ENCODE measurements around the gene CD99L2.
A peak's percentile ranks its signal among the peaks of the same experiment; 100 is the strongest.
"Not testable (repeated sequence)": the region's sequence is repeated elsewhere in the genome, so short reads cannot be mapped to it uniquely, and the experiment has no call there.

The CD99L2 gene

DNA sequence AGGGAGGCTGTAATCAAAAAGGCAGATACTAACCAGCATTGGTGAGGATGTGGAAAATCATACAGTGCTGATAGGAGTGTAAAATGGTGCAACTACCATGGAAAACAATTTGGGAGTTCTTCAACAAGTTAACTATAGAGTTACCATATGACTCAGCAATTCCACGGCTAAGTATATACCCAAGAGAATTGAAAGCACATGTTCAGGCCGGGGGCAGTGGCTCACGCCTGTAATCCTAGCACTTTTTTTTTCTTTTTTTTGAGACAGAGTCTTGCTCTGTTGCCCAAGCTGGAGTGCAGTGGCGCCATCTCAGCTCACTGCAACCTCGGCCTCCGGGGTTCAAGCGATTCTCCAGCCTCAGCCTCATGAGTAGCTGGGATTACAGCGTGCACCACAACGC lies 15.0 kb upstream of the CD99L2 start:
- Mint-ChIP-seq H3K36me3 (ENCODE audit: insufficient read depth) (no peaks in the 10 kb centered on the region), H3K27ac (no peak overlapping the region), H3K9me3 (no peaks in the 10 kb centered on the region), H3K27me3 (peaks cover 0 to 10% of the 10 kb centered on the region in 2 donors), H3K4me1 (ENCODE audit: low read depth in 2 of 2) (no peaks in the 10 kb centered on the region), H3K4me3 (no peak overlapping the region)
- ATAC-seq (replicated peaks) (no peak), DNase-seq (no peak)

DNA sequence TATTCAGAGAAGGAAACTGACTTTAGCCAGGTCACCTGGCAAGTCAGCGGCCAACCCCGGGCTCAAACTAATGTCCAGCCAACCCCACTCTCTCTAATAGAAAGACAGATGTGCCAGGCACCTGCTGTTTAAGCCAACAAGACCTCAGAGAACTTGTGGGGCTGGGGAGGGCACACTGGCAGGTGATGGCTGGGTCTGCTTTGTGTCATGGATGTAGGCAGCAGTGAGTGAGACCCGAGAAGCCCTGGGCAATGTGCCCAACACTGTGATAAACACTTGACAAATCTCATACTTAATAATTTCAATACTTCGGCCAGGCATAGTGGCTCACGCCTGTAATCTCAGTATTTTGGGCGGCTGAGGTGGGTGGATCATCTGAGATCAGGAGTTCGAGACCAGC lies 9.0 kb upstream of the CD99L2 start:
- DNase-seq (no peak), ATAC-seq (replicated peaks) (no peak)
- H3K36me3 Mint-ChIP-seq (ENCODE audit: insufficient read depth): no peaks in the 10 kb centered on the region
- no peak overlapping the region for H3K4me3 Mint-ChIP-seq
- H3K4me1 Mint-ChIP-seq (ENCODE audit: low read depth in 2 of 2): no peaks in the 10 kb centered on the region
- H3K27me3 Mint-ChIP-seq: peaks cover 7 to 29% of the 10 kb centered on the region in 2 donors
- no peak overlapping the region for H3K27ac Mint-ChIP-seq
- H3K9me3 Mint-ChIP-seq: no peaks in the 10 kb centered on the region

DNA sequence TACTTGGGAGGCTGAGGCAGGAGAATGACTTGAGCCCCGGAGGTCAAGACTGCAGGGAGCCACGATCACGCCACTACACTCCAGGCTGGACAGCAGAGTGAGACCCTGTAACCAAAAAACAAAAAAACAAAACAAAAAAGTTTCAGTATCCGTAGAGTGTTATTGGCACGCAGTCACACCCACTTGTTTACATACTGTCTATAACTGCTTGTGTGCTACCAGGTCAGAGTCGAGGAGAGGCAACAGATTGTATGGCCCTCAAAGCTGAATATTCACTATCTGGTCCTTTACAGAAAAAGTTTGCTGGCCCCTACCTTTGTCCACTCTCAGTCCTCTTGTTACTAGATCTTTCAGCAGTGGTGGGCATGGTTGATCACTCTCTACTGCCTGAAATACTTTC lies 8.2 kb upstream of the CD99L2 start:
- H3K4me3 Mint-ChIP-seq: no peak overlapping the region
- no peak overlapping the region for H3K27ac Mint-ChIP-seq
- no peak for ATAC-seq (replicated peaks)
- DNase-seq: no peak
- no peaks in the 10 kb centered on the region for H3K4me1 Mint-ChIP-seq (ENCODE audit: low read depth in 2 of 2)
- no peaks in the 10 kb centered on the region for H3K9me3 Mint-ChIP-seq
- H3K27me3 Mint-ChIP-seq: peaks cover 7 to 29% of the 10 kb centered on the region in 2 donors
- no peaks in the 10 kb centered on the region for H3K36me3 Mint-ChIP-seq (ENCODE audit: insufficient read depth)

DNA sequence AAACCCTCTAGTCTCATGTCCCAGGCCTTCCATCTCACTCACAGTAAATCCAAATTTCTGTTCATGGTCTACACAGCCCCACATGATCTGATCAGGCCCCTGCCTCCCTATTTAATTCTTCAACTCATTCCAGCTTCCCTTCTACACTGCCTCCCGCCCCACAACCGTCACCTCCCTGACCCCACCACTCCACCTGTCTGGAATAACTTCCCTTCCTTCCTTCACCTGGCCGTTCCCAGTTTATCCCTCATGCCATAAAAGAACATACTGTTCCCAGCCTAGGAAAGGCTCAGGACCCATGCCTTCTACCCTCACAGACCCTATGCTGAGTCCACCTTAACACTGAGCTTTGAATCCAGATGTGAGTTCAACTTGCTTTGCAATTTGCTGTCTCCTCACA lies 6.8 kb upstream of the CD99L2 start:
- peaks cover 7 to 29% of the 10 kb centered on the region in 2 donors for H3K27me3 Mint-ChIP-seq
- H3K9me3 Mint-ChIP-seq: no peaks in the 10 kb centered on the region
- no peak overlapping the region for H3K4me3 Mint-ChIP-seq
- DNase-seq (no peak), ATAC-seq (replicated peaks) (no peak)
- H3K36me3 Mint-ChIP-seq (ENCODE audit: insufficient read depth): no peaks in the 10 kb centered on the region
- no peak overlapping the region for H3K27ac Mint-ChIP-seq
- no peaks in the 10 kb centered on the region for H3K4me1 Mint-ChIP-seq (ENCODE audit: low read depth in 2 of 2)

GRCh38 chrX:150903110-150903508 lies 4.6 kb upstream of the CD99L2 start:
- no peak for ATAC-seq (replicated peaks)
- no peaks in the 10 kb centered on the region for H3K36me3 Mint-ChIP-seq (ENCODE audit: insufficient read depth)
- peaks cover 0 to 6% of the 10 kb centered on the region in 2 donors for H3K4me1 Mint-ChIP-seq (ENCODE audit: low read depth in 2 of 2)
- DNase-seq: no peak
- peaks cover 7 to 29% of the 10 kb centered on the region in 2 donors for H3K27me3 Mint-ChIP-seq
- H3K27ac Mint-ChIP-seq: no peak overlapping the region
- no peaks in the 10 kb centered on the region for H3K9me3 Mint-ChIP-seq
- no peak overlapping the region for H3K4me3 Mint-ChIP-seq

DNA sequence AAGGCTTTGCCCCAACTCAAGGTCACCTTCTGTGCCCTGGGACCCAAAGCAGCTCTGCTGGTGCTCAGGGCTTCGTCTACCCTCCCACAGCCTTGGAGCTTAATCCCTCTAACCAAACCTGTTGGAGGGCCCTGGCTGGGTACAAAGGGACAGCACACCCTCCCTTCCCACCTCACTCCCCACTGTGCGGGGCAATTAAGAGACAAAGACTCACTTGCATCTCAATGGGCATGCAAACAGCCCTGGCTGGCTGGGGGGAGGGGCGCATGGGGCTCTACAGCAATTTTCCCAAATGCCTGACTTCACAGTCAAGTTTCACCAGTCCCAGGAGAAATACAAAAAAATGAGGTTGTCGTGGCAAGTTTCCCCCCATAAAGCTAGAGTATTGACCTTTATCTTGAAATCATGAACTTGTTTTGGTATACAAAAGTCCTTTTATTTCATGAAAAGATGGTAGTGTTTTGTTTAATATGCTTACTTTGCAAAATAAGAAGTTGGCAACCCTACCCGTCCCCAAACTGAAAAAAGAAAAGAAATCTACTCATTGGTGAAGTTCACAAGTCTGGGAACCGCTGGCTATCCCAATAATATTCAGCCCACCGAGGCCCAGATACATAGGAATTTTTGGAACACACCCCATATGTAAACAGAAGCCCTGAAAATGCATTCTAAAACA lies 4.1 kb upstream of the CD99L2 start:
- DNase-seq: no peak
- Mint-ChIP-seq H3K27ac (no peak overlapping the region), H3K4me3 (no peak overlapping the region), H3K9me3 (no peaks in the 10 kb centered on the region), H3K4me1 (ENCODE audit: low read depth in 2 of 2) (peaks cover 0 to 6% of the 10 kb centered on the region in 2 donors), H3K36me3 (ENCODE audit: insufficient read depth) (no peaks in the 10 kb centered on the region), H3K27me3 (peaks cover 7 to 29% of the 10 kb centered on the region in 2 donors)
- no peak for ATAC-seq (replicated peaks)

DNA sequence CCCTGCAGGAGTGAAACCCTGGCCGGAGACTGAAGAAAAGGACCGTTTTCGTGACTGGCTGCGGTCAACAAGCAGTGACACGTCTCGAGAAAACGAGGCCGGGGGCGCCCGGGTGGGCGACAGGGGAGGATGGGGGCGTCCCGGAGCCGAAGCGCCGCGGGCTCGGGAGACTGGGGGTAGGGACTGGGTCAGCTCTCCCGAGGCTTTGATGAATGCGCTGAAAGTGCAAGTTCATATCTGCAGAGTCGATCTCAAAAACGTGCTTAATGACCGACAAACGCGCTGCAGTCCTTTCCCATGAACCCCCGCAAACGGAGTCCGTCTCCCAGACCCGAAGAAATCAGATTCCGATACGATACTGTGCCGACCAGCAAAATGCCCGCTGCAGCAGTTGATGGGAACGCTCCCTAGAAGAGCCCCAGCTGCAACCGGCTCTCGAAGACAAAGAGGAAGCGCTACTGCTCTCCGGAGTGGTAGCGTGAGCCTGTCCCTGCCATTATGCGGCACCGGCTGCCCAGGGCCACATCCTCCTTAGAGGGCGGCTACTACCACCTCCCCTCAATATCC lies 806 bp upstream of the CD99L2 start:
- H3K4me3 Mint-ChIP-seq: peak overlapping the region; percentile 82 to 83
- H3K27ac Mint-ChIP-seq: peak overlapping the region in 1 of 2 donors; percentile 56
- H3K4me1 Mint-ChIP-seq (ENCODE audit: low read depth in 2 of 2): peaks cover 0 to 6% of the 10 kb centered on the region in 2 donors
- H3K27me3 Mint-ChIP-seq: peaks cover 7 to 13% of the 10 kb centered on the region in 2 donors
- peak; percentile 35 for ATAC-seq (replicated peaks)
- no peaks in the 10 kb centered on the region for H3K9me3 Mint-ChIP-seq
- H3K36me3 Mint-ChIP-seq (ENCODE audit: insufficient read depth): no peaks in the 10 kb centered on the region
- peak; percentile 12 to 15 (median 12) for DNase-seq

DNA sequence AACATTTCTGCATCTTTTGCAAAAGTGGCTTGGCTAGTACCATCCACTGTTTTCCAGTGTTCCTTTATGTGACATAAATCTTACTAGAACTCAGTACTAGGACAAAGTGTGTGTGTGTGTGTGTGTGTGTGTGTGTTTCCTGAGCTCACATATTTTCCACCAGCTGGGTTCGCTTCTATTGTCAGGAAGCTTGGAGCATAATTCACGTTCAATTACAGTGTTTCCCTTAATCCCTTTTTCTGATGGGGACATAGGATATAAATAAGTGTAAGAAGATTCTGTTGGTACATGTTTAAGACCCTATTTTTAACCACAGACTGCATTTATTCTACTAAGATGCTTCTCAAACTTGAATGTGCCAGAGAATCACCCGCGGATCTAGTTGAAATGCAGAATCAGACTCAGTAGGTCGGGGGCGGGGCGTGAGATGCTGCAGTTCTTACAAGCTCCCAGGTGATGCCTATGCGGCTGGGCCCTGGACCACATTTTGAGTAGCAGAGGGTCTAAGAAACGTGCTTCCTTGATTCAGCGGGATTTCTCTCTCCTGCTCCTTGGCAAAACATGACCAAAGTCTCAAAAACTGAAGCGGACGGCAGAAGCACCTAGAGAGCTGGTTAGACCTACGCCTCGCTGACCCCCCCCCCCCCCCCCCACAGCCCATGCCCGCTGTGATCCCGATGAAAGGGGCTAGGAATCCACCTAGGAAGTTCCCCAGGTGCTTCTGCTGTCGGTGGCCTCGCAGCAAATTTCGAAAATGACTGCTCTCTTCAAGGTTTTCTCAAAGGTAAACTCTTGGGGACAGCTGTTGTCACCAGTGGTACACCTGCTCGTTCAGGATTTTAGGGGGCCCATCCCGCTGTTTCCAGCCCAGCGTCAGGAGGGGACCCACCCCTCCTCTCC lies 797 bp downstream of the CD99L2 start:
- Mint-ChIP-seq H3K9me3 (no peaks in the 10 kb centered on the region), H3K4me3 (peak overlapping the region; percentile 47 to 70), H3K27me3 (no peaks in the 10 kb centered on the region), H3K36me3 (ENCODE audit: insufficient read depth) (no peaks in the 10 kb centered on the region), H3K27ac (peak overlapping the region in 1 of 2 donors; percentile 46), H3K4me1 (ENCODE audit: low read depth in 2 of 2) (peaks cover 0 to 6% of the 10 kb centered on the region in 2 donors)
- ATAC-seq (replicated peaks): peak; percentile 1
- DNase-seq: peak; percentile 3 to 30 (median 15)

GRCh38 chrX:150896632-150897031 lies 1.8 kb downstream of the CD99L2 start:
- Mint-ChIP-seq H3K27ac (no peak overlapping the region), H3K27me3 (no peaks in the 10 kb centered on the region), H3K4me3 (no peak overlapping the region), H3K36me3 (ENCODE audit: insufficient read depth) (no peaks in the 10 kb centered on the region), H3K9me3 (no peaks in the 10 kb centered on the region), H3K4me1 (ENCODE audit: low read depth in 2 of 2) (peaks cover 0 to 6% of the 10 kb centered on the region in 2 donors)
- DNase-seq (no peak), ATAC-seq (replicated peaks) (no peak)

DNA sequence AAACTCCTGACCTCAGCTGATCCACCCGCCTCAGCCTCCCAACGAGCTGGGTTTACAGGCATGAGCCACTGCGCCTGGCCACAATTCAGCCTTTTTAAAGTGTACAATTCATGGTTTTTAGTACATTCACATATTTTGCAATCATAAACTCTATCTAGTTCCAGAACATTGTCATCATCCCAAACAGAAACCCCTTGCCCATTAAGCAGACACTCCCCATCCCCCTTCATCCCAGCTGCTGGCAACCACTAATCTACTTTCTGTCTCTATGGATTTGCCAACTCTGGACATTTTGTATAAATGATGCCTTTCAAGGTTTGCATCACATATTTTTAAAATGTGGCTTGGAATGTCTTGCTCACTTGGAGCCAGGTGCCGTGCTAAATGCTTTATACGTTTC lies 4.5 kb downstream of the CD99L2 start:
- Mint-ChIP-seq H3K27me3 (no peaks in the 10 kb centered on the region), H3K4me3 (no peak overlapping the region), H3K4me1 (ENCODE audit: low read depth in 2 of 2) (no peaks in the 10 kb centered on the region), H3K27ac (no peak overlapping the region), H3K36me3 (ENCODE audit: insufficient read depth) (no peaks in the 10 kb centered on the region), H3K9me3 (no peaks in the 10 kb centered on the region)
- DNase-seq (no peak), ATAC-seq (replicated peaks) (no peak)

DNA sequence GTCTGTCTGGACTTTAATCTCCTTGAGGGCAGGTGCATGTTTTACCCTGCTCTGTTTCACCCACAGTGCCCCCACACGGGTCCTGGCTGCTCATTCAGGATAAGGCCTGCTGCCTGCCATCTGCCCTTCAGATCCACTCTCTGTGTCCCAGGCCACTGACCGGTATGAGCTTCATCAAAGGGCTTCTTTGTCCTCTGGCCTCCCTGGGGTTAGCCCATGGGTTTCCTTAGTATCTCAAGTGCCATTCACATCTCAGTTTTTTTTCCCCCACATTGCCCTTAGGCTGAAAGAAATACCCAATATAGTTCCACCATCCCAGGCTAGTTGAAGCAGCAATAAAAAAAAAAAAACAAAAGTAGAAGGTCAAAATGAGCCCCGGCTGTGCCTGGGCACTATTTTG lies 9.3 kb downstream of the CD99L2 start:
- Mint-ChIP-seq H3K27ac (no peak overlapping the region), H3K4me1 (ENCODE audit: low read depth in 2 of 2) (no peaks in the 10 kb centered on the region), H3K4me3 (no peak overlapping the region), H3K27me3 (no peaks in the 10 kb centered on the region), H3K36me3 (ENCODE audit: insufficient read depth) (no peaks in the 10 kb centered on the region), H3K9me3 (no peaks in the 10 kb centered on the region)
- ATAC-seq (replicated peaks) (no peak), DNase-seq (no peak)

DNA sequence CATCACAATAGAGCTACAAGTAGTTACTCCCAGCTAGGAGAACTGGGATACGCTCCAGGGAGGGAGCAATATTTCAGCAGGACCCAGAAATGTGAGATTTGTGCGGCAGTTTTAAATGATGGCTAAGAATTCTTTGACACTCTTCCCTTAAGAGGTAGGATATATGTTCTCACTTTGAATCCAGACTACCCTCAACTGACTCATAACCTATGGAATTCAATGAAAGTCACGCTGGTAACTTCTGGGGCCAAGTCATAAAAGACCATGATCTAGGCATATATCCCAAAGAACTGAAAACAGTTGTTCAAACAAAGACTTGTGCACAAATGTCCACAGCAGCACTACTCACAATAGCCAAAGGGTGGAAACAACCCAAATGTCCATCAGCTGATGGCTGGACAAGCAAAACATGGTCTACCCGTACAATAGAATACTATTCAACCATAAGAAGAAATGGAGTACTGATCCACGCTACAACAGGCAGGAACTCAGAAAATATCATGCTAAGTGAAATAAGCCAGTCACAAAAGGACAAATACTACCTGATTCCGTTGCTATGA lies 10.5 kb downstream of the CD99L2 start:
- no peak for ATAC-seq (replicated peaks)
- Mint-ChIP-seq H3K4me3 (no peak overlapping the region), H3K4me1 (ENCODE audit: low read depth in 2 of 2) (peaks cover 3 to 4% of the 10 kb centered on the region in 2 donors), H3K36me3 (ENCODE audit: insufficient read depth) (no peaks in the 10 kb centered on the region), H3K27me3 (no peaks in the 10 kb centered on the region), H3K9me3 (no peaks in the 10 kb centered on the region), H3K27ac (no peak overlapping the region)
- DNase-seq: no peak

- not testable (repeated sequence) for H3K36me3 Mint-ChIP-seq (ENCODE audit: insufficient read depth); H3K27ac Mint-ChIP-seq; H3K4me3 Mint-ChIP-seq; H3K9me3 Mint-ChIP-seq; H3K27me3 Mint-ChIP-seq; ATAC-seq (replicated peaks); H3K4me1 Mint-ChIP-seq (ENCODE audit: low read depth in 2 of 2); DNase-seq
These were observed 11.2 kb downstream of the CD99L2 start for GRCh38 chrX:150887268-150887667.

Data from effector memory CD8-positive, alpha-beta T cell (primary cell).